Measurements from ENCODE around the gene SWT1.

GRCh38 chr1:185207980-185208602, 51.1 kb downstream of the SWT1 start:
- TF ChIP-seq CTCF (IDR thresholded peaks at IDR 0.05) (no peak), POLR2A (IDR thresholded peaks at IDR 0.05) (no peak)
